Left hindlimb (tissue), 1 donor: ENCODE results near the gene SPATA16.
"Not testable (repeated sequence)": the region's sequence is repeated elsewhere in the genome, so short reads cannot be mapped to it uniquely, and the experiment has no call there.

Experiments used
- DNase-seq: peaks from one replicate; pipeline ENCODE4 v3.0.0-alpha.2; 2018

The SPATA16 gene, protein sequence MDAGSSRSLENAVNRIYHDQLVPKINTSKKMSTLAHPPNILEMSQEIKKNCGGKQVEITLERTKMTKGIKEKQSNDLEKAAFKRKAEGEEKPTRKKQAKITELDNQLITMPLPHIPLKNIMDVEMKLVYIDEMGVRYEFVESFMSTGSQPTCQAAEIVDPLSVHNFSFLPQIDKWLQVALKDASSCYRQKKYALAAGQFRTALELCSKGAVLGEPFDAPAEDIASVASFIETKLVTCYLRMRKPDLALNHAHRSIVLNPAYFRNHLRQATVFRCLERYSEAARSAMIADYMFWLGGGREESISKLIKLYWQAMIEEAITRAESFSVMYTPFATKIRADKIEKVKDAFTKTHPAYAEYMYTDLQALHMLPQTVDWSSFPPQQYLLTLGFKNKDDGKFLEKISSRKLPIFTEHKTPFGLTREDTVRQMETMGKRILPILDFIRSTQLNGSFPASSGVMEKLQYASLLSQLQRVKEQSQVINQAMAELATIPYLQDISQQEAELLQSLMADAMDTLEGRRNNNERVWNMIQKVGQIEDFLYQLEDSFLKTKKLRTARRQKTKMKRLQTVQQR

DNA sequence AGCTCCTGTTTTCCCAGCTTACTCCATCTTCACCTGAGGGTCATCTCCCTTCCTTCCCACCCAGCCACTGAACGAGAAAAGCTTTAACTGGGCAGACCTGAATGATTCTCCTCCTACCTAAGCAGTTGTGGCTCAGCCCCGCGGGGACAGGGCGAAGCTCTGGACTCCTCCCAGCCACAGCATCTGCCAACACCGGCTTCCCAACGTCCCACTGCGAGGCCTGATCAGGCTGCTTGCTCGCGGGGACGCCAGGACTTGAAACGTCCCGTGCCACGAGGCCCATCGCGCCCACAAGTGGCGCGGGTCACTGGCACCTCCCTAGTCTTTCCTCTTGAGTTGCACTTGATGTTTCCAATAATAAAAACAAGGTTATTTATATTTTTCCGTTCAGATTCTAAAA is at the start of gene SPATA16:
Gene SPATA16, minus strand, starts transcription at position 250 of the 400 bp plus-strand sequence. CDS start 23,504 bp downstream, outside the sequence.
- DNase-seq: no peak

DNA sequence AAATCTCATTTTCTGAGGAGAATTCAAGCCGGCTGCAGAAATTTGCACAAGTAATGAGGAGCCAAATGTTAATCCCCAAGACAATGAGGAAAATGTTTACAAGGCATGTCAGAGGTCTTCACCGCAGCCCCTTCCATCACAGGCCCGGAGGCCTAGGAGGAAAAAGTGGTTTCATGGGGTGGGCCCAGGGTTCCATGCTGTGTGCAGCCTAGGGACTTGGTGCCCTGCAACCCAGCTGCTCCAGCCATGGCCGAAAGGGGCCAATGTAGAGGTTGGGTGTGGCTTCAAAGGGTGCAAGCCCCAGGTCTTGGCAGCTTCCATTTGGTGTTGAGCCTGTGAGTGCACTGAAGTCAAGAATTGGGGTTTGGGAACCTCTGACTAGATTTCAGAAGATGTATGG is 42.0 kb upstream of the SPATA16 start:
- DNase-seq: not testable (repeated sequence)

DNA sequence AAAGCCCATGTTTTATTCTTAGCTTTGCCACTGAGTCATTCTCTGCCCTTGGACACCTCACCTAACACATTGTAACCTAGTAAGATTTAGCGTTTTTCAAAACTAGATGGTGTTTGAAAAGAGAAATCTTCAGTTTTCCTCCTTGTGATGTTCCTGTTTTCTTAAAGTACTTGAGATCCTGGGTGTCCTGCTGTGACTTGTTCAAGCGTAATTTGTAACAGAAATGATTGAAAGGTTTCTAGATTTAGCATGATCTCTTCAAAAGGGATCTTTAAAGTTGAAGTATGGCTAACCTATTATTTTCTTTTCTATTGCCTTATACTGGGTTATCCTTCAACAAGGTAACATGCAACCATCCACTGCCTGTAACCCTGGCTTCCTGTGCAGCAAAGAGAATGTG is 32.6 kb upstream of the SPATA16 start:
- DNase-seq: no peak

DNA sequence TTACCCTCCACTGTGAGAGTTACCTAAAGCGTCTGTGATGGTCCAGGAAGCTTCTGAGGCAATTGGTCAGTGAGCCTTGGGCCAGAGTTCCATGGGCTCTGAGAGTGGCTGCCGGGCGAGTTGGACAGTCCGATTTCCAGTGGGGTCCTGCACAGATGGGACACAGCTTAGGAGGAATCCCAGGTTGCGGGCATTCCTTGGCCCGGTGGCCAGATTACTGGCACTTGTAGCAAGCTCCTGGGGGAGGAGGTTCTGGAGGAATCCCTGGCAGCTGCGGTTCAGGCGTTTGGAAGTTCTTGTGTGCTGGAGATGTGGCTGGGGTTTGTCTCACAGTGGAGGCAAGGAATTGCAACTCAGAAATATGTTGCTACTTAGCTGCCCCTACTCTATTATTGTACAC is 18.1 kb upstream of the SPATA16 start:
- DNase-seq: not testable (repeated sequence)

DNA sequence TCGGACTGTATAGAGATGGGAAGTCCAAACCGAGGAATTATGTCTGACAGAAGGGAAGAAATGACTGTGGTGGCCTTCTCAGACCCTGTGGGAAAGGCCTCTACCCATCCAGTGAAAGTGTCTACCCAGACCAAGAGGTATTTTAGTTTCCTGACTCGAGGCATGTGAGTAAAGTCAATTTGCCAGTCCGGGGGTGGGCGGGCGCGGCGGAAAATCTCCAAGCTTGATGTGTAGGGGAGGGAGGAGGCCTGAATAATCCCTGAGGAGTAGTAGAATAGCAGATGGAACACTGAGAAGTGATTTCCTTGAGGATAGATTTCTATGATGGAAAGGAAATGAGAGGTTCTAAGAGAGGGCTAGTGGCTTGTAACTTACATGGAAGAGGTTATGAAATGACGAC is 15.5 kb upstream of the SPATA16 start:
- not testable (repeated sequence) for DNase-seq

DNA sequence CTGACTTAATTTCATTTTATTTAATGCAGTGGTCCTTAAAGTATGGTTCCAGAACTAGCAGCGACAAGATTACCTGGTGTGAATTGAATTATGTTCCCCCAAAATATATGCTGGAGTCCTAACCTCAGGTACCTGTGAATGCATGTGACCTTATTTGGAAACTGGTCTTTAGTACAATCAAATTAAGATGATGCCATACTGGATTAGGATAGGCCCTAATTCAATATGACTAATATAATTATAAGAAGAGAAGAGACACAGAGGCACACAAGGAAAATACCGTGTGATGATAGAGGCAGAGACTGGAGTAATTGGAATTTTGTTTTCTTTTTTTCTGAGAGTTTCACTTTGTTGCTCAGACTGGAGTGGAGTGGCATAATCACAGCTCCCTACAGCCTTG is 12.6 kb upstream of the SPATA16 start:
- no peak for DNase-seq

DNA sequence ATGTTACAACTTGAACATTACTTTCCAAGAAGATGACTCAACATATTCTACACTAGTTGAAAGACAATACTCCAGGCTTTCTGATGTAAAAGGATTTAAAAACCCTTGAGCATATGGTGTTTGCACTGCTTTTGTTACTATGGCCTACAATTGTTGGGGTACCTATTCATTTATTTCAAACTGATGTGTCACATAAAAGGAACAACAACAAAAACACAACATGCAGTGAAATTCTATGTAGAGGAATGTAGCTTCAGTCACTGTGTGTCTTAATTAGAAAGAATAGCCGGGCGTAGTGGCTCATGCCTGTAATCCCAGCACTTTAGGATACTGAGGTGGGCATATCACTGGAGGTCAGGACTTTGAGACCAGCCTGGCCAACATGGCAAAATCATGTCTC is 1.6 kb downstream of the SPATA16 start:
- DNase-seq: no peak

DNA sequence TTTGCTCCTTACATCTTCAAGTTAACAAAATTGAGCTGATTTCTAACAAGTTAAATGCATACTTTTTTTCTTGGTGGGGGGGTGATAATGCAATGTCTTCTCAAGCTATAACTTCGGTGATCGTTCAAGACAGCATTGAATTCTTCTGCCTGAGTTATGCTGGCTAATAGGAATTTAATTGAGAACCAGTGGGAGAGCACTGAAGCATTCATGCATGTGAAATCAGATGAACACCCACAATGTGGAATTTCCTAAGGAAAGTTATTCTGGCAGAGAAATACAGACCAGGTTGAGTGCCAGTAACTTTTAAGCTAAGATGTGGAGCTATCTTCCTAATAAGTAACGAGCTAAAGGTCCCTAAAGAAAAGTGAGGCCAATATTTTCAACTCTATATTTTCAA is 3.0 kb downstream of the SPATA16 start:
- no peak for DNase-seq

DNA sequence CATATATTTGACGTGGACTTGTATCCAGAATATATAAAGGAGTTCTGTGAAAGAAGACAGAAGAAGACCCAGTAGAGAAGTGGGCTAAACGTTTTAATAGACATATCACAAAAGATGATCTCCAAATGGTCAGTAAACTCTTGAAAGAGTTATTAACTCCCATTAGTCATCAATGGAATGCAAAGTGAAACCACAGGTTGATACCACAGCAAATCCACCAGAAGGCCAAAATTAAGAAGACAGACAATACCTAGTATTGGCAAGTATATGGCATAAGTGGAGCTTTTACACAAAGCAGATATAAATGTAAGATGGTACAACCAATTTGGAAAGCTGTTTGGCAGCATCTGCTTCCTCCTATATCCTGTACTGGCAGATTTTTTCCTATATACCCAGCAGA is 6.0 kb downstream of the SPATA16 start:
- no peak for DNase-seq

DNA sequence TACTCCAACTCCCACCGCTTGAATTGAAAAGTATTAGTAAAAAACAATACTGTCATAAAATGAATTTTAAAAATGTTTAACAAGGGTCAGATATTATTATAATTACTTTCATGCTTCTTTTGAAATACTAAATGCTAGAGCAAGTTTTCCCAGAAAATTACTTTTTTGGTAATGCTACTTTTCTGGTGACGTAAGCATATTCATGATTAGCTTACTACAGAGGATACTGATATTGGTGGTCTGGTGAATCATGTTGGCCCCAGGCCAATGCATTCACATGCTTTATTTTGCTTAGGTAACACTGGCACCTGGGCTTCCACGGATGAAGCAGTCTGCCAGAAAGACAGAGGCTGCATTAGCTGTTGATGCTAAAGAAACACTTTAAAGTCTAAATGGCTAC is 12.4 kb downstream of the SPATA16 start:
- DNase-seq: no peak

DNA sequence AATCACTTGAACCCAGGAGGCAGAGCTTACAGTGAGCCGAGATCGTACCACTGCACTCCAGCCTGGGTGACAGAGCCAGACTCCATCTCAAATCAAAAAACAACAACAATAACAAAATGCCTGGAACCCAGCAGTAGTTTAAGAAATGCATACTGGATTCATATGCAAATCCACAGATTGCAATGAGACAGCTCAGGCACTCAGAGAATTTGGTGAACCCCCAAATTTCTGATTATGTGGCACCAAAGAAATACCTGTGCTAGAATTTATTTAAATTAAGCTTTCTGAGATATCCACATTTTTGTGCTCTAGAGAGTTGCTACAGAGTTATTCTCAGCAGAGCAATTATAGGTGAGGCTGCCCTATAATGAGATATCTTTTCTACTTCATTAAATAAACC is 29.7 kb downstream of the SPATA16 start:
- no peak for DNase-seq

DNA sequence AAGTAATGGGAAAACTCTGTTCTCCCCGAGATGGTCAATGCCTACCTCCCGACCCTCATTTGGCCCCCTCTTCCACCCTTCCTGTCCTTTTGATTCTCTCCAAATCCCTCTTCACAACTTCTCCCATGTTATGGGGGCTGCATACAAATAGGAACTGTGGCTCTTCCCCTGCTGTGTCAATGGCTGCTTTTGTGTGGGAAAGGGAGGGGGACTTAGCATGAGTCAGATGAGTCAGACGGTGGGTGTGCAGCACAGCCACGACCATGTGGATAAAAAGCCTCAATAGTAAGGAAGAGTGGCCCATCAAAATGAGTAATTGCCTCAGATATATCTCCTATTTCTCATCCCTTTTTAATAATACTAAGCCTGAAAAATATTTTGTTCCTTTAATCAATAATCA is 31.9 kb downstream of the SPATA16 start:
- no peak for DNase-seq

DNA sequence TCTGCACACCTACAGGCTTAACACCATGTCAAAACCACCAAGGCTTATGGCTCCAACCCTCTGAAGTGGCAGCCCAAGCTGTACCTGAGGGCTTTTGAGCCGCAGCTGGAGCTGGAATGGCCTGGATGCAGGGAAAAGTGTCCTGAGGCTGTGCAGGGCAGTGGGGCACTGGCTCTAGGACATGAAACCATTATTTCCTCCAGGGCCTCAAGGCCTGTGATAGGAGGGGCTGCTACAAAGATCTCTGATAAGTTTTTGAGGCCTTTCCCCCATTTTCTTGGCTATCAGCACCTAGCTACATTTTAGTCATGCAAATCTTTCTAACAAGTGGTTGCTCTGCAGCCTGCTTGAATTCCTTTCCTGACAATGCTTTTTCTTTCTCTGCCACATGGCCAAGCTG is 37.6 kb downstream of the SPATA16 start:
- no peak for DNase-seq

DNA sequence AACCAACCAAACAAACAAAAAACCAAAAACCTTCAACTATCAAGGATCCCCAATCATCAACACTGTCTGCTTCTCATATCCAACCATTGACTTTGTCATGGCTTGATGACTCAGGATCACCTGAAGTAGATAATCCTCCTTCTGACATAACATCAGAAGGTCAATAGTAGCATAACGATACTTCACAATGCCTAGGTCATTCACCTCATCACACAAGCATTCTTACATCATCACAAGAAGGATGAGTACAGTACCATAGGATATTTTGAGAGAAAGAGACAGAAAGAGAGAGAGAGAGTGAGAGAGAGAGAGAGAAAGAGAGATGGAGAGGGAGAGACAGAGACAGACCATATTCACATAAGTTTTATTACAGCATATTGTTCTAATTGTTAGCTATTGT is 42.1 kb downstream of the SPATA16 start:
- DNase-seq: no peak

DNA sequence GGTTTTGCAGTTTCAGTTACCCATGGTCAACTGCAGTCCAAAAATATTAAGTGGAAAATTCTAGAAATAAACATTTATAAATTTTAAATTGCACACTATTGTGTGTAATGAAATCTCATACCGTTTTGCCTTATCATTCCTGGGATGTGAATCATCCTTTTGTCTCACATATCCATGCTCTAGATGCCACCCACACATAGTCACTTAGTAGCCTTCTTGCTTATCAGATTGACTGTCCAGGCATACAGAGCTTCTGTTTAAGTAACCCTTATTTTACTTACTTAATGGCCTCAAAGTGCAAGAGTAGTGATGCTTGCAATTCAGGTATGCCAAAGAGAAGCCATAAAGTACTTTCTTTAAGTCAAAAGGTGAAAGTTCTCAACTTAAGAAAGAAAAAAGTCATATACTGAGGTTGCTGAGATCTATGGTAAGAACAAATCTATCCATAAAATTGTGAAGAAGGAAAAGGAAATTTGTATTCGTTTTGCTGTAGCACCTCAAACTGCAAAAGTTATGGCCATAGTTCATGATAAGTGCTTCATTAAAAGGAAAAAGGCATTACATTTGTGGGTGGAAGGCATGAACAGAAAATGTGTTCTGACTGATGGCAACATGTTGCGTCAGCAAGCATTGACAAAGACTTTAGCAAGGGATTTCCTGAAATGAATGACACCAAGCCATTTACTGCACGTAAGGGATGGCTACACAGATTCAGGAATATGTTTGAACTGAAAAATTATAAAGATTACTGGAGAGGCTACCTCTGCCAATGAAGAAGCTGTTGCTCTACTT is 43.8 kb downstream of the SPATA16 start:
- DNase-seq: no peak

DNA sequence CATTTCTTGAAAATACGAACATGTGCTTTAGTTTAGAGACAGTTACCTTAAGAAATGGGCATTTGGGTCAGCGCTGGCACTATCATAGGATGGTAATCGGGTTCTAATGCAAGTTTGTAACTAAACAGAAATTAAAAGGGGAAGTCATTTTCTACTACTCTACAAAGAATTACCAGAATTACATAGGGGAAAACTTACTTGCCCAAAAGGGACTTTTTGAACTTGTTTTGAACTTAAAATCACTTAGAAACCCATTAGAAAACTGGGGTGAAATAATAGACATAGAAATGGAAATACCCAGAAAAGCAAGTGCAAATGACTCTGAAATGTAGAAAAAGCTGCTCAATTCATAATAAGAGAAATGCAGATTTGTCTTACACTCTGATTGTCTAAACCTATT is 44.9 kb downstream of the SPATA16 start:
- no peak for DNase-seq

DNA sequence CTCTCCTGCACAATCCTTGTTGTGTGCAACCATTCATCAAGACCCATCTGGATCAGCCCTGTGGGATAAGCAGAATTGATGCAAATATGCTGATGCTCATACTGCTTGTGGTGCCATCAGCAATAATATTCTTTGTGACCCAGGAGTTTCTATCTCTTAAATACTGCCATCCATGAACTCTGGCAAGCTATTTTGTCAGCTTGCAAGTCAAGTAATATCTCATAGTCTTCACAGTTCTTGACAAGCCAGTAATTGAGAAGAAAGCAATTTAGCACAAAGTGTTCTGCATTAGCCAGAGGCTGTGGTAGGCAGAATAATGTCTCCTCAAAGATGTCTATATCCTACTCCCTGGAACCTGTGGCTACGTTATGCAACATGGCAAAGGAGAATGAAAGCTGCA is 49.0 kb downstream of the SPATA16 start:
- no peak for DNase-seq

DNA sequence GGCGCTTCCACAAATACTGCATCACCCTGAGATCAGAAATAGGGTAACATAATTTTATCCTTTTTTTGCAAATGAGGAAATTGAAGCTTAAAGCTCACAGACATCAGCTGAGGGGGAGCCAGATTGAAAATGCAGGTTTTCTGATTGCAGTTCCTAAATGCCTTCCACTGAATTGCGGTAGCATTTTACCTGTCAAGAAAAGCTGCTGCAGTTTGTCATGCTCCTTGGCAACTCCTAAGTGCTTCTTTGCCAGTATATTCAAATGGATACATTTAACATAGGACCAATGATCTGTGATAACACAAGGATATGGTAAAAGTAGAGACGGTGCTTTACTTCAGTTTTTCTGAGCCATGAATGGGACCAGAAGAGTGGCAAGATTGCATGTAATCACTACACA is 50.5 kb downstream of the SPATA16 start:
- DNase-seq: no peak

DNA sequence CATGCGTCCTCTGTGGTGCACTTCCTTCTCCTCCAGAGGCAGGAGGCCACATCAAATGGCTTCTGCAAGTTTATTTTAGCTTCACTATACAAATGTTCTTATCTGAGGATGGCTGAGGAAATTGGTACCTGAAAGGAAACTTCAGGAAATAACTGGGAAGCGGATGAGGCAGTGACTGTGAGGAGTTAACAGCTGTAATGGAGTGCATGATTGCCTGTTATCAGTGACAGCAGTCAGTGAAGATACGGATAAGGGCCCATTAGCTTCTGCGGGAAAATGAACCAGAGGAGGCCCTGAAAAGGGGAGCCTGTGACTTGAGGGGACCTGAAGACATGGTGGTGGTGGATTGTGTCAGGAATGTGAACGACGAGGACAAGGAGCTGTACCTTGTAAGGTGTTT is 51.8 kb downstream of the SPATA16 start:
- no peak for DNase-seq

DNA sequence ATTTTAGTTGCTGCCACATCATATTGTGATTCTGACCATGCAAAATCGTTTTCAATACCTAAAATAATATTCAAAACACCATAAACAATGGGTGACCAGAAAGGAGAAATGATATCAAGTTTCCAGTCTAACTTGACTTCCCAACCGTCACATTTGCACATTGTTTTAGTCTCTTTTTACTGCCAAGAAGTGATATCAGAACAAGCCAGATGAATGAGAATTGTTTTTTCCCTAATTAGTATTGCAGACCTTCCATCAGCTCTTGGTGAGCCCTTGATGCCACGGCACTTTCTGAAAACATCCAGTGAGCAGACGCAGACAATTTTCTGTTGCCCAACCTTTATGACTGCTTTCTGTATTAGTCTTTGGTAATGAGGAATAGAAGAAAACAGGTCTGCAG is 62.5 kb downstream of the SPATA16 start:
- DNase-seq: no peak

DNA sequence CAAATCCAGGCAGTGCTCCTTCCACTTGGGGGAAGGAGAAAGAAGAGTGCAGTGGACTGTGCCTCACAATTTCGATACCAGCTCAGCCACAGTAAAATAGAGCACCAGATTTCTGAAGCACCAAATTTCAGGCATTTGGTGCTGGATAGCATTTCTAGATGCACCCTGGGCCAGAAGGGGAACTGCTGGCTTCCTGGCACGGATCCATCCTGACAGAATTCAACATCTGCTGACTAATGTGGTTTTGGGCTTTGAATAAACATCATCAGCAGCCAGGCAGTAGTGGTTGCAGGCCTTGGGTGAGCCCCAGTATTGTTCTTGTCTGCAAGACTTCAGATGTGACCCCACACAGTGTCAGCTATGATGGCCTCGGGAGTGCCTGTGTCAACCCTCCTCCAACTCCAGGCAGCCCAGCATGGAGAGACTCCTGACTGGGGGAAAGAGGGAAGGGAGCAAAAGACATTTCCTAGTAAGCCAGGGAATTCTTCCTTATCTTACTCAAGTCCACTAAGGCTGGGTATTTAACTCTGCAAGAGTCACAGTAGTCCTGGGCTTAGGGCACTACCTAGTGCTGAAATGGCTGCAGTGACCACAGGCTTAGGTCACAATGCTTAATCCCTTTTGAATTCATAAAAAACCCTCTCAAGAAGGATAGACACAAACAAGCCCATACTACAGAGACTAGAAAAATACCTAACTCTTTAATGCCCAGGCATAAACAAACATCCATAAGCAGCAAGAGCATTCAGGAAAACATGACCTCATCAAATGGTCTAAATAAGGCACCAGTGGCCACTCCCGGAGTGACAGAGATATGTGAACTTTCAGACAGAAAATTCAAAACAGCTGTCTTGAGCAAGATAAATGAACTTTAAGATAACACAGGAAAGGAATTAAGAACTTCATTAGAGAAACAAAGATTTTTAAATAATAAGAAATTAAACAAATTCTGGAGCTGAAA is 74.7 kb downstream of the SPATA16 start:
- peak; percentile 37 for DNase-seq

DNA sequence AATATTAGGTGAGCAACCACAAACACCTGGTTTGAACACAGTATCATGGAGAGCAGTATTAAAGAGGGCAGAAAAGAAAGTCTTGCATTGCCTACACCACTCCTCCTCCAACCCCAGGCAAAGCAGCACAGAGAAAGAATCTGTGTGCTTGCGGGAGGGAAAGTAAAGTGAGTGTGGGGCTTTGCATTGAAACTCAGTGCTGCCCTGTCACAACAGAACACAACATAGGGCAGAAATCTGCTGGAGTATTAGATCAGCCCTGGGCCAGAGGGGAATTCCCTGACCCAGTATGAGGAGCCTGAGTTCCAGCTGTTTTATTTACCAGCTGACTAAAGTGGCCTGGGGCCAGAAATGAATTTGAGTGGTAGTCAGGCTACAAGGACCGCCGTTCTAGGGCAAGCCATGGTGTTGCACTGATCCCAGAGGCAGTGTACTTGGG is 75.5 kb downstream of the SPATA16 start:
- DNase-seq: no peak

DNA sequence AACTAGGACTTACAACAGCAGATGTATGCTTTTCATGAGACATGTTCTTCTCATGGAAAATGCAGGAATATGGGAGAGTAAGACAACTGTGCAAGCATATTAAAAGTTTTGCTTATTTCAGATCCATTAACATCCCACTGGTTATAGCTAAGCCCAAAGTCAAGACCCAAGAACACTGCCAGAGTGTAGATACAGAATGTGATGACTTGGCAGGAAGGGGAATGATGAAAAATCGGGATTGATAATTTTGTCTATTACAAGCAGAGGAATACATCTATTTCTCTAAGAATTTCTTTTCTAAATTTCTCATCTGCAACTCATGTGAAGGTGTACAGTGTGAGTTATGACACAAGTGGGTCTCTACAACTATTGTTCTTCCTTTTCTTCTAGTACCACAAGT is 76.4 kb downstream of the SPATA16 start:
- DNase-seq: no peak
